PC-3 (cell line): ENCODE data around the gene DMAP1. TPM values are rescaled to one million over a fixed set of nuclear protein-coding genes. Genes with fewer than 3 reads are reported as not detected.

Experiments
- ATAC-seq: fragments of 200-7000 bp; cut with Tn5 transposase; 2 replicates; pipeline ENCODE4 v1.9.1; 2020; ENCODE audit warnings: mild to moderate bottlenecking, moderate library complexity
- BruUV-seq: library from RNA; stranded (reverse); fragments of 400-500 nt; replicated peaks from 2 replicates; lab custom pipeline; 2021; lab: Mats Ljungman, UMichigan
- CTCF ChIA-PET: fragments of 300-600 bp; sonication (Branson Sonifier 250); formaldehyde crosslinking; loops from one replicate; lab custom pipeline; 2022; ENCODE audit warnings: antibody characterized with exemption; lab: Charles Lee
- POLR2A ChIA-PET: fragments of 300-600 bp; sonication (Branson Sonifier 250); formaldehyde crosslinking; loops from one replicate; lab custom pipeline; 2022; ENCODE audit warnings: antibody characterized with exemption; ENCODE audit not compliant: unreplicated experiment; lab: Charles Lee
- DNase-seq: peaks from one replicate; pipeline ENCODE4 v3.0.0-alpha.2; 2015
- H2AFZ ChIP-seq: fragments of 300-600 bp; sonication (generic); 2 replicates; pipeline ENCODE4 v1.6.0; 2016; ENCODE audit warnings: antibody characterized with exemption, low read length
- H3F3A ChIP-seq: fragments of 300-600 bp; sonication (generic); one replicate; pipeline ENCODE4 v1.6.0; 2017; ENCODE audit warnings: antibody characterized with exemption, low read length, control low read depth, mild to moderate bottlenecking; ENCODE audit not compliant: unreplicated experiment
- H3K27ac ChIP-seq: fragments of 300-600 bp; sonication (generic); 2 replicates; pipeline ENCODE4 v1.5.1; 2016; ENCODE audit warnings: mild to moderate bottlenecking, low read length
- H3K27me3 ChIP-seq: fragments of 300-600 bp; sonication (generic); 2 replicates; pipeline ENCODE4 v1.6.1; 2016; ENCODE audit warnings: low read length, mixed read lengths
- H3K36me3 ChIP-seq: fragments of 300-600 bp; sonication (generic); 2 replicates; pipeline ENCODE4 v1.6.1; 2016; ENCODE audit warnings: low read depth, mixed run types, low read length, mixed read lengths
- H3K4me1 ChIP-seq: fragments of 300-600 bp; sonication (generic); 2 replicates; pipeline ENCODE4 v1.5.1; 2016; ENCODE audit warnings: low read length; ENCODE audit not compliant: insufficient read depth
- H3K4me2 ChIP-seq: fragments of 300-600 bp; sonication (generic); 2 replicates; pipeline ENCODE4 v1.6.0; 2016; ENCODE audit warnings: low read length
- H3K4me3 ChIP-seq: fragments of 300-600 bp; sonication (generic); 2 replicates; pipeline ENCODE4 v1.5.1; 2016; ENCODE audit warnings: mild to moderate bottlenecking, low read length, mixed read lengths
- H3K79me2 ChIP-seq: fragments of 300-600 bp; sonication (generic); 2 replicates; pipeline ENCODE4 v1.6.1; 2017; ENCODE audit warnings: low read length, mixed read lengths
- H3K9ac ChIP-seq: fragments of 300-600 bp; sonication (generic); 2 replicates; pipeline ENCODE4 v1.6.0; 2016; ENCODE audit warnings: mild to moderate bottlenecking, low read length
- H3K9me2 ChIP-seq: fragments of 300-600 bp; sonication (generic); replicated peaks from 2 replicates; pipeline ENCODE4 v1.6.1; 2016; ENCODE audit warnings: mixed run types, low read length, mixed read lengths
- H3K9me3 ChIP-seq: fragments of 300-600 bp; sonication (generic); 2 replicates; pipeline ENCODE4 v1.6.1; 2016; ENCODE audit warnings: low read length, mixed read lengths
- H4K20me1 ChIP-seq: fragments of 300-600 bp; sonication (generic); 2 replicates; pipeline ENCODE4 v1.6.1; 2016; ENCODE audit warnings: low read length, mixed read lengths
- CTCF ChIP-seq: fragments of 300-600 bp; sonication (generic); conservative IDR thresholded peaks from 2 replicates; pipeline ENCODE4 v1.5.1; 2017; ENCODE audit warnings: antibody characterized with exemption, low read depth, mild to moderate bottlenecking, low read length
- EZH2 ChIP-seq: fragments of 300-600 bp; sonication (generic); IDR thresholded peaks from one replicate; pipeline ENCODE4 v1.6.1; 2017; ENCODE audit warnings: antibody characterized with exemption, mild to moderate bottlenecking, low read length; ENCODE audit not compliant: unreplicated experiment
- EZH2phosphoT487 ChIP-seq: fragments of 300-600 bp; sonication (generic); IDR thresholded peaks from 2 replicates; pipeline ENCODE4 v1.6.1; 2018; ENCODE audit warnings: mild to moderate bottlenecking, antibody characterized with exemption, low read length, borderline replicate concordance
- intact Hi-C: fragments of 100-400 bp; cut with micrococcal nuclease; formaldehyde crosslinking; loops from 2 replicates; pipeline ENCODE4 v1.9.0; 2023
- total RNA-seq: library from RNA; depleted of rRNA; stranded (reverse); fragments of >200 nt; gene quantifications from 2 replicates; pipeline ENCODE4 v1.2.3, GENCODE V29; 2014

Gene DMAP1
- total RNA-seq, 1 experiment from 2014 or later, result 55.5 TPM

- intact Hi-C loops, result no loop called here
- Histone ChIP-seq H3K9me2 (no peaks in the 10 kb centered on the region), H3F3A (no peaks in the 10 kb centered on the region), H3K4me2 (no peak overlapping the region), H4K20me1 (no peaks in the 10 kb centered on the region), H2AFZ (no peak overlapping the region), H3K9me3 (no peaks in the 10 kb centered on the region), H3K27ac (no peak overlapping the region), H3K27me3 (no peaks in the 10 kb centered on the region), H3K79me2 (no peaks in the 10 kb centered on the region), H3K4me1 (0 out of 2 replicates have a peak, but pooled peaks cover 7% of the 10 kb centered on the region), H3K9ac (no peak overlapping the region), H3K4me3 (no peak overlapping the region), H3K36me3 (no peaks in the 10 kb centered on the region; the same call in 1 of the 2 replicates)
- ChIA-PET POLR2A (no interaction called here), CTCF (no interaction called here)
- BruUV-seq, result no TSS peak
- ATAC-seq (no peak), DNase-seq (no peak)
- TF ChIP-seq CTCF (no peak), EZH2 (no peak), EZH2phosphoT487 (no peak)
Observed at GRCh38 chr1:44262816-44263567, 49.7 kb downstream of the DMAP1 start.

- no TSS peak for BruUV-seq
- POLR2A ChIA-PET, result no interaction called here
- H3K4me2 ChIP-seq, result no peak overlapping the region
- no peaks in the 10 kb centered on the region for H3K27me3 ChIP-seq
- TF ChIP-seq EZH2phosphoT487 (no peak), EZH2 (no peak), CTCF (no peak)
- no peaks in the 10 kb centered on the region for H3K9me2 ChIP-seq
- no peak overlapping the region for H2AFZ ChIP-seq
- H3F3A ChIP-seq, result no peaks in the 10 kb centered on the region
- H3K4me3 ChIP-seq, result no peak overlapping the region
- intact Hi-C loops, result no loop called here
- no peaks in the 10 kb centered on the region; the same call in 1 of the 2 replicates for H3K36me3 ChIP-seq
- CTCF ChIA-PET, result no interaction called here
- H4K20me1 ChIP-seq, result no peaks in the 10 kb centered on the region
- no peak for DNase-seq
- 0 out of 2 replicates have a peak, but pooled peaks cover 7% of the 10 kb centered on the region for H3K4me1 ChIP-seq
- H3K79me2 ChIP-seq, result no peaks in the 10 kb centered on the region
- no peak overlapping the region for H3K27ac ChIP-seq
- no peak overlapping the region for H3K9ac ChIP-seq
- no peaks in the 10 kb centered on the region for H3K9me3 ChIP-seq
- ATAC-seq, result no peak
Observed at GRCh38 chr1:44263568-44264450, 50.5 kb downstream of the DMAP1 start.

- POLR2A ChIA-PET, result no interaction called here
- no peak overlapping the region for H2AFZ ChIP-seq
- intact Hi-C loops, result no loop called here
Observed at GRCh38 chr1:44264451-44264771, 51.1 kb downstream of the DMAP1 start.

More at GRCh38 chr1:44264451-44264771, 51.1 kb downstream of the DMAP1 start:
- H3K36me3 ChIP-seq, result no peaks in the 10 kb centered on the region; the same call in 1 of the 2 replicates
- H3K9me2 ChIP-seq, result no peaks in the 10 kb centered on the region
- H3K79me2 ChIP-seq, result no peaks in the 10 kb centered on the region
- CTCF ChIA-PET, result no interaction called here
- DNase-seq, result no peak
- no peaks in the 10 kb centered on the region for H4K20me1 ChIP-seq
- H3K27me3 ChIP-seq, result no peaks in the 10 kb centered on the region
- no peak for ATAC-seq
- no peaks in the 10 kb centered on the region for H3K9me3 ChIP-seq
- 0 out of 2 replicates have a peak, but pooled peaks cover 7% of the 10 kb centered on the region for H3K4me1 ChIP-seq
- BruUV-seq, result no TSS peak
- TF ChIP-seq EZH2phosphoT487 (no peak), CTCF (no peak), EZH2 (no peak)
- H3F3A ChIP-seq, result no peaks in the 10 kb centered on the region
- H3K4me3 ChIP-seq, result no peak overlapping the region
- H3K4me2 ChIP-seq, result no peak overlapping the region
- H3K9ac ChIP-seq, result no peak overlapping the region
- no peak overlapping the region for H3K27ac ChIP-seq
